ENCODE measurements around the gene OR10G6.

GRCh38 chr11:124036666-124037065 lies 41.7 kb upstream of the OR10G6 start:
- TF ChIP-seq CTCF (IDR thresholded peaks at IDR 0.05) (no peak), POLR2AphosphoS5 (IDR thresholded peaks at IDR 0.05) (no peak), POLR2A (IDR thresholded peaks at IDR 0.05) (no peak)
